ACC112 (cell line): ENCODE data around the gene HIVEP3.

ENCODE experiments used
- H2AFZ ChIP-seq: fragments of 200-600 bp; sonication (generic); one replicate; pipeline ENCODE4 v1.6.0; 2017; ENCODE audit warnings: antibody characterized with exemption, low read length; ENCODE audit not compliant: unreplicated experiment
- H3K27ac ChIP-seq: fragments of 200-600 bp; sonication (generic); 2 replicates; pipeline ENCODE4 v1.5.1; 2014; ENCODE audit warnings: low read depth, mild to moderate bottlenecking, antibody characterized with exemption, low read length, moderate library complexity
- H3K27me3 ChIP-seq: fragments of 200-600 bp; sonication (generic); 2 replicates; pipeline ENCODE4 v1.6.1; 2014; ENCODE audit warnings: mild to moderate bottlenecking, antibody characterized with exemption, low read length, moderate library complexity, mixed read lengths; ENCODE audit not compliant: insufficient read depth
- H3K36me3 ChIP-seq: fragments of 200-600 bp; sonication (generic); 2 replicates; pipeline ENCODE4 v1.6.1; 2016; ENCODE audit warnings: mild to moderate bottlenecking, antibody characterized with exemption, low read length, moderate library complexity, mixed read lengths; ENCODE audit not compliant: insufficient read depth
- H3K4me1 ChIP-seq: fragments of 200-600 bp; sonication (generic); one replicate; pipeline ENCODE4 v1.6.1; 2016; ENCODE audit warnings: low read length, mixed read lengths; ENCODE audit not compliant: insufficient read depth, unreplicated experiment, control insufficient read depth
- H3K4me3 ChIP-seq: fragments of 200-600 bp; sonication (generic); 2 replicates; pipeline ENCODE4 v1.5.1; 2014; ENCODE audit warnings: mild to moderate bottlenecking, low read depth, low read length
- H3K79me2 ChIP-seq: fragments of 200-600 bp; sonication (generic); one replicate; pipeline ENCODE4 v1.6.0; 2016; ENCODE audit warnings: low read length; ENCODE audit not compliant: control insufficient read depth, unreplicated experiment, insufficient read depth

HIVEP3 gene

GRCh38 chr1:41523949-41524675, 394.6 kb downstream of the HIVEP3 start:
- H3K27me3 ChIP-seq = no peaks in the 10 kb centered on the region
- no peaks in the 10 kb centered on the region for H3K4me1 ChIP-seq
- no peak overlapping the region for H2AFZ ChIP-seq
- no peaks in the 10 kb centered on the region for H3K79me2 ChIP-seq
- no peak overlapping the region for H3K27ac ChIP-seq
- no peaks in the 10 kb centered on the region for H3K36me3 ChIP-seq
- no peak overlapping the region for H3K4me3 ChIP-seq

GRCh38 chr1:41523071-41523470, 395.7 kb downstream of the HIVEP3 start:
- Histone ChIP-seq H3K27ac (no peak overlapping the region), H3K4me3 (no peak overlapping the region), H2AFZ (no peak overlapping the region), H3K79me2 (no peaks in the 10 kb centered on the region), H3K36me3 (no peaks in the 10 kb centered on the region), H3K4me1 (no peaks in the 10 kb centered on the region), H3K27me3 (no peaks in the 10 kb centered on the region)

GRCh38 chr1:41521766-41522165, 397.0 kb downstream of the HIVEP3 start:
- H3K36me3 ChIP-seq = no peaks in the 10 kb centered on the region
- H3K27ac ChIP-seq = no peak overlapping the region
- H3K4me1 ChIP-seq = no peaks in the 10 kb centered on the region

GRCh38 chr1:41520951-41521752, 397.6 kb downstream of the HIVEP3 start:
- Histone ChIP-seq H2AFZ (no peak overlapping the region), H3K27ac (no peak overlapping the region), H3K79me2 (no peaks in the 10 kb centered on the region), H3K36me3 (no peaks in the 10 kb centered on the region), H3K4me1 (no peaks in the 10 kb centered on the region), H3K4me3 (no peak overlapping the region), H3K27me3 (no peaks in the 10 kb centered on the region)

More at GRCh38 chr1:41521766-41522165, 397.0 kb downstream of the HIVEP3 start:
- H3K79me2 ChIP-seq = no peaks in the 10 kb centered on the region
- H3K4me3 ChIP-seq = no peak overlapping the region
- no peaks in the 10 kb centered on the region for H3K27me3 ChIP-seq
- H2AFZ ChIP-seq = no peak overlapping the region

GRCh38 chr1:41519667-41520066, 399.1 kb downstream of the HIVEP3 start:
- Histone ChIP-seq H3K27ac (no peak overlapping the region), H3K4me3 (no peak overlapping the region), H3K36me3 (no peaks in the 10 kb centered on the region), H3K79me2 (no peaks in the 10 kb centered on the region), H3K27me3 (no peaks in the 10 kb centered on the region), H2AFZ (no peak overlapping the region), H3K4me1 (peaks cover 4% of the 10 kb centered on the region)

GRCh38 chr1:41518471-41518870, 400.3 kb downstream of the HIVEP3 start:
- Histone ChIP-seq H3K79me2 (no peaks in the 10 kb centered on the region), H3K36me3 (no peaks in the 10 kb centered on the region), H3K27ac (no peak overlapping the region), H3K27me3 (no peaks in the 10 kb centered on the region), H3K4me3 (no peak overlapping the region), H2AFZ (no peak overlapping the region), H3K4me1 (peaks cover 4% of the 10 kb centered on the region)

GRCh38 chr1:41517062-41517438, 401.7 kb downstream of the HIVEP3 start:
- Histone ChIP-seq H3K4me3 (peak overlapping the region; percentile 76), H3K27me3 (no peaks in the 10 kb centered on the region), H3K27ac (no peak overlapping the region), H3K79me2 (no peaks in the 10 kb centered on the region), H2AFZ (no peak overlapping the region), H3K36me3 (no peaks in the 10 kb centered on the region), H3K4me1 (peaks cover 4% of the 10 kb centered on the region)

GRCh38 chr1:41516168-41517061, 402.3 kb downstream of the HIVEP3 start:
- peak overlapping the region; percentile 76 for H3K4me3 ChIP-seq
- H3K27ac ChIP-seq = no peak overlapping the region
- H3K4me1 ChIP-seq = peaks cover 4% of the 10 kb centered on the region
- no peaks in the 10 kb centered on the region for H3K27me3 ChIP-seq
- peak overlapping the region; percentile 71 for H2AFZ ChIP-seq
- no peaks in the 10 kb centered on the region for H3K79me2 ChIP-seq
- no peaks in the 10 kb centered on the region for H3K36me3 ChIP-seq

- no peaks in the 10 kb centered on the region for H3K79me2 ChIP-seq
- H3K27me3 ChIP-seq = no peaks in the 10 kb centered on the region
- no peak overlapping the region for H2AFZ ChIP-seq
- no peak overlapping the region for H3K4me3 ChIP-seq
- H3K4me1 ChIP-seq = peaks cover 4% of the 10 kb centered on the region
- no peak overlapping the region for H3K27ac ChIP-seq
- no peaks in the 10 kb centered on the region for H3K36me3 ChIP-seq
These were observed 402.9 kb downstream of the HIVEP3 start for GRCh38 chr1:41515778-41516167.

- no peak overlapping the region for H2AFZ ChIP-seq
- H3K4me1 ChIP-seq = peaks cover 4% of the 10 kb centered on the region
- H3K79me2 ChIP-seq = no peaks in the 10 kb centered on the region
- H3K4me3 ChIP-seq = no peak overlapping the region
- H3K36me3 ChIP-seq = no peaks in the 10 kb centered on the region
- no peaks in the 10 kb centered on the region for H3K27me3 ChIP-seq
- H3K27ac ChIP-seq = no peak overlapping the region
These were observed 403.5 kb downstream of the HIVEP3 start for GRCh38 chr1:41515131-41515678.
